Neural cell (in vitro differentiated cells): ENCODE measurements around the gene CDK11A. TPM values are rescaled to one million over a fixed set of nuclear protein-coding genes. Genes with fewer than 3 reads are reported as not detected.
"Not testable (repeated sequence)": the region's sequence is repeated elsewhere in the genome, so short reads cannot be mapped to it uniquely, and the experiment has no call there.

ENCODE experiments used
- H2AFZ ChIP-seq: fragments of 200-600, 300-800 bp; sonication (generic), shearing (Covaris generic); 2 replicates; pipeline ENCODE4 v1.6.0; 2014; ENCODE audit warnings: low read depth, mild to moderate bottlenecking, antibody characterized with exemption, low read length, moderate library complexity
- H3F3A ChIP-seq: fragments of 200-600 bp; shearing (Covaris generic); 2 replicates; pipeline ENCODE4 v1.6.1; 2016; ENCODE audit warnings: mild to moderate bottlenecking, moderate library complexity, mixed read lengths, antibody characterized with exemption, low read length; ENCODE audit not compliant: insufficient read depth, poor library complexity, severe bottlenecking
- H3K27ac ChIP-seq: fragments of 200-600, 300-800 bp; sonication (generic), shearing (Covaris generic); 2 replicates; pipeline ENCODE4 v1.5.1; 2014; ENCODE audit warnings: mild to moderate bottlenecking, low read length, moderate library complexity
- H3K27me3 ChIP-seq: fragments of 300-800, 200-600 bp; sonication (generic), shearing (Covaris generic); 2 replicates; pipeline ENCODE4 v1.6.0; 2014; ENCODE audit warnings: mild to moderate bottlenecking, low read depth, low read length, moderate library complexity; ENCODE audit not compliant: insufficient read depth
- H3K36me3 ChIP-seq: fragments of 300-800, 200-600 bp; sonication (generic), shearing (Covaris generic); 2 replicates; pipeline ENCODE4 v1.5.1; 2014; ENCODE audit warnings: mild to moderate bottlenecking, antibody characterized with exemption, low read length, moderate library complexity; ENCODE audit not compliant: insufficient read depth
- H3K4me2 ChIP-seq: fragments of 300-800, 200-600 bp; sonication (generic), shearing (Covaris generic); 2 replicates; pipeline ENCODE4 v1.6.0; 2014; ENCODE audit warnings: mild to moderate bottlenecking, low read length
- H3K4me3 ChIP-seq: fragments of 300-800, 200-600 bp; sonication (generic), shearing (Covaris generic); 2 replicates; pipeline ENCODE4 v1.5.1; 2014; ENCODE audit warnings: mild to moderate bottlenecking, low read length, moderate library complexity
- H3K79me2 ChIP-seq: fragments of 200-600 bp; shearing (Covaris generic); replicated peaks from 2 replicates; pipeline ENCODE4 v1.6.0; 2014; ENCODE audit warnings: mild to moderate bottlenecking, low read length, moderate library complexity; ENCODE audit not compliant: insufficient read depth
- H3K9ac ChIP-seq: fragments of 300-800, 200-600 bp; sonication (generic), shearing (Covaris generic); 2 replicates; pipeline ENCODE4 v1.6.1; 2016; ENCODE audit warnings: mild to moderate bottlenecking, low read length, mixed read lengths
- H3K9me2 ChIP-seq: fragments of 200-600 bp; shearing (Covaris generic); 2 replicates; pipeline ENCODE4 v1.6.1; 2016; ENCODE audit warnings: mild to moderate bottlenecking, low read length, mixed read lengths; ENCODE audit not compliant: insufficient read depth
- H3K9me3 ChIP-seq: fragments of 200-600, 300-800 bp; sonication (generic), shearing (Covaris generic); 2 replicates; pipeline ENCODE4 v1.6.1; 2016; ENCODE audit warnings: mild to moderate bottlenecking, mixed run types, low read length, moderate library complexity, mixed read lengths
- H4K20me1 ChIP-seq: fragments of 200-600 bp; shearing (Covaris generic); 2 replicates; pipeline ENCODE4 v1.6.1; 2016; ENCODE audit warnings: mild to moderate bottlenecking, mixed run types; ENCODE audit not compliant: insufficient read depth
- EP300 ChIP-seq: fragments of 450-650 bp; conservative IDR thresholded peaks from 2 replicates; pipeline ENCODE4 v1.6.1; 2014; ENCODE audit warnings: antibody characterized with exemption, mild to moderate bottlenecking, moderate library complexity; ENCODE audit not compliant: poor library complexity, severe bottlenecking
- MXI1 ChIP-seq: fragments of 450-650 bp; conservative IDR thresholded peaks from 2 replicates; pipeline ENCODE4 v1.6.1; 2014; ENCODE audit warnings: antibody characterized with exemption, mild to moderate bottlenecking; ENCODE audit not compliant: poor library complexity, severe bottlenecking
- POLR2AphosphoS5 ChIP-seq: IDR thresholded peaks from 2 replicates; pipeline ENCODE4 v1.6.1; 2012
- RAD21 ChIP-seq: fragments of 450-650 bp; conservative IDR thresholded peaks from 2 replicates; pipeline ENCODE4 v1.6.1; 2014; ENCODE audit warnings: antibody characterized with exemption, mild to moderate bottlenecking, moderate library complexity
- polyA plus RNA-seq: library from polyadenylated mRNA; depleted of rRNA; stranded (reverse); fragments of >200 nt; gene quantifications from 2 replicates; pipeline ENCODE4 v1.2.3, GENCODE V29; 2014
- TF ChIP-seq, protein P1 (sequence below): fragments of 450-650 bp; IDR thresholded peaks from 2 replicates; pipeline ENCODE4 v1.5.1; 2014; ENCODE audit warnings: antibody characterized with exemption, mild to moderate bottlenecking, moderate library complexity; ENCODE audit not compliant: poor library complexity, severe bottlenecking

CDK11A gene
- polyA plus RNA-seq, 1 donor from 2014 or later = 20.2 TPM

DNA sequence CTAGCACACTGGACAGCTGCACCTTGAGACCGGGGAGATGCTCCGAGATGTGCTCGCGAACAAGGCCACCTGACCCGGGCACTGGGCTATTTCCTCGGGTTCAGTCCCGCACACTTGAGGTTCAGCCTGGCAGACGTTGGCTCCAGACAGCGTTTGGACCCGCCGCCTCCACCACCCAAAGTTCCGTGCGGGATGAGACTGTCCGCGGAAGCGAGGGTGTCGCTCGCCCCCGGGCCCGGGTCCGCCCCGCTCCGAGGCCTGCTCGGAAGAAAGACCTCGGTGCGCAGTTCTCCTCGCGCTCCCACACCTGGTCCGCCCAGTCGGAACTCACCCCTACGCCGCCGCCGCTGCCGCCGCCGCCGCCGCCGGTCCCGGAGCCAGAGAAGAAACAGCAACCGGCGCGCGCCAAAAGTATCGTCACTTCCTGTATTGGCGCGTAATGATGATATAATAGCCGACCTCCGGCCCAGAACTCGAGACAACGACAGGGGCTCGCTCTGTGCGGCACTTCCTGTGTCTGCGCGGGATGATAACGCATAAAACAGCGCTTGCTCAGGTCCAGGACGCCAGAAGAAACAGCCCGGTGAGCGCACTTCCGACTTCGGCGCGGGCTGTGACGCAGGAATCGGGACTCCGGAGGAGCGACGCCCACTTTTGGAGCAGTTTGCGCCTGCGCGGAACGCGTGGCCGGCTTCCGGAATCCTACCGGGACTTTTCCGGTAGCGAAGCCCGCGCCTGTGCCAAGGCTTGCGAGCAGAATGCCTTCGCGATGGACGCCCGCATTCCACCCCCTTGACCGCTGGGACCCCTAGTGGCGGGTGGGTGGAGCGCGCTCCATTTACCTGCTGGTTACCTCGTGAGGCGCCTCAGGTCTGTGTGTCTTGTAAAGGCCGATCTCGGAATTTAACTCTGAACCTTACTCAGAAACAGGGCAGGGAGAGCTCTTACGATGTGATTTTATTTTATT, 65.3 kb downstream of the CDK11A start, which contains the start of gene CDK11B:
Gene CDK11B, minus strand, starts transcription at position 422 of the 967 bp plus-strand sequence. CDS start 1,519 bp downstream, outside the sequence.
- not testable (repeated sequence) for H3K27me3 ChIP-seq, H3F3A ChIP-seq, H3K9me2 ChIP-seq, H3K36me3 ChIP-seq, H3K9me3 ChIP-seq, H3K4me2 ChIP-seq, H3K79me2 ChIP-seq, H4K20me1 ChIP-seq
- H3K27ac ChIP-seq = peak within 1 kb of the TSS; percentile 91
- H2AFZ ChIP-seq = peak within 1 kb of the TSS; percentile 8
- H3K9ac ChIP-seq = peak within 1 kb of the TSS; percentile 76
- TF ChIP-seq, protein P1, sequence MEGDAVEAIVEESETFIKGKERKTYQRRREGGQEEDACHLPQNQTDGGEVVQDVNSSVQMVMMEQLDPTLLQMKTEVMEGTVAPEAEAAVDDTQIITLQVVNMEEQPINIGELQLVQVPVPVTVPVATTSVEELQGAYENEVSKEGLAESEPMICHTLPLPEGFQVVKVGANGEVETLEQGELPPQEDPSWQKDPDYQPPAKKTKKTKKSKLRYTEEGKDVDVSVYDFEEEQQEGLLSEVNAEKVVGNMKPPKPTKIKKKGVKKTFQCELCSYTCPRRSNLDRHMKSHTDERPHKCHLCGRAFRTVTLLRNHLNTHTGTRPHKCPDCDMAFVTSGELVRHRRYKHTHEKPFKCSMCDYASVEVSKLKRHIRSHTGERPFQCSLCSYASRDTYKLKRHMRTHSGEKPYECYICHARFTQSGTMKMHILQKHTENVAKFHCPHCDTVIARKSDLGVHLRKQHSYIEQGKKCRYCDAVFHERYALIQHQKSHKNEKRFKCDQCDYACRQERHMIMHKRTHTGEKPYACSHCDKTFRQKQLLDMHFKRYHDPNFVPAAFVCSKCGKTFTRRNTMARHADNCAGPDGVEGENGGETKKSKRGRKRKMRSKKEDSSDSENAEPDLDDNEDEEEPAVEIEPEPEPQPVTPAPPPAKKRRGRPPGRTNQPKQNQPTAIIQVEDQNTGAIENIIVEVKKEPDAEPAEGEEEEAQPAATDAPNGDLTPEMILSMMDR = peak; percentile 50
- TF ChIP-seq MXI1 (peak; percentile 84), RAD21 (peak; percentile 8), EP300 (peak; percentile 86), POLR2AphosphoS5 (peak; percentile 77)
- H3K4me3 ChIP-seq = peak within 1 kb of the TSS; percentile 68

Other genes starting within 250 kb of the CDK11A start
- gene ATAD3A, start 212.2 kb downstream of the CDK11A start, polyA plus RNA-seq = 30.3 and 42.7 TPM in 2 replicates
- gene TMEM240, start 183.7 kb downstream of the CDK11A start, polyA plus RNA-seq = 46.7 and 52.1 TPM in 2 replicates
- gene SSU72, start 149.5 kb downstream of the CDK11A start, polyA plus RNA-seq = 56.2 and 66.3 TPM in 2 replicates
- gene FNDC10, start 124.2 kb downstream of the CDK11A start, polyA plus RNA-seq = 4.5 and 6.2 TPM in 2 replicates
- 106 and 153 TPM in 2 replicates for gene MIB2, start 108.9 kb downstream of the CDK11A start, polyA plus RNA-seq
- 0.98 and 4.3 TPM in 2 replicates for gene MMP23B, start 92.2 kb downstream of the CDK11A start, polyA plus RNA-seq
- gene CDK11B, start 65.4 kb downstream of the CDK11A start, polyA plus RNA-seq = 9.6 and 13.7 TPM in 2 replicates
- gene SLC35E2B, start 31.6 kb downstream of the CDK11A start, polyA plus RNA-seq = 93.2 and 112 TPM in 2 replicates
- 38.5 and 55.5 TPM in 2 replicates for gene NADK, start 54.1 kb upstream of the CDK11A start, polyA plus RNA-seq
- 308 and 325 TPM in 2 replicates for gene GNB1, start 166.7 kb upstream of the CDK11A start, polyA plus RNA-seq
- not detected in 2 replicates for gene CALML6, start 190.9 kb upstream of the CDK11A start, polyA plus RNA-seq
- gene TMEM52, start 194.9 kb upstream of the CDK11A start, polyA plus RNA-seq = 0.89 TPM in 1 of 2 replicates, not detected in the other